SU-DHL-6 (cell line): ENCODE measurements around the gene ALDH4A1.

Experiments
- H2AFZ ChIP-seq: fragments of 200-600 bp; sonication (generic); 2 replicates; pipeline ENCODE4 v1.6.1; 2014; ENCODE audit warnings: low read depth, mild to moderate bottlenecking, moderate library complexity, mixed read lengths, antibody characterized with exemption, low read length; ENCODE audit not compliant: severe bottlenecking
- H3F3A ChIP-seq: fragments of 200-600 bp; shearing (Covaris generic); 2 replicates; pipeline ENCODE4 v1.6.0; 2016; ENCODE audit warnings: antibody characterized with exemption, mild to moderate bottlenecking; ENCODE audit not compliant: insufficient read depth
- H3K27ac ChIP-seq: fragments of 200-600 bp; sonication (generic); 2 replicates; pipeline ENCODE4 v1.5.1; 2016; ENCODE audit warnings: low read depth, mild to moderate bottlenecking, low read length, moderate library complexity, mixed read lengths
- H3K27me3 ChIP-seq: fragments of 200-600 bp; sonication (generic), shearing (Covaris generic); 2 replicates; pipeline ENCODE4 v1.6.0; 2014; ENCODE audit warnings: mild to moderate bottlenecking, low read length
- H3K36me3 ChIP-seq: fragments of 200-600 bp; sonication (generic); 2 replicates; pipeline ENCODE4 v1.6.1; 2014; ENCODE audit warnings: mild to moderate bottlenecking, low read length, mixed read lengths
- H3K4me2 ChIP-seq: fragments of 300-600, 200-600 bp; shearing (Covaris generic), sonication (generic); 2 replicates; pipeline ENCODE4 v1.6.0; 2014; ENCODE audit warnings: low read length, low read depth, mild to moderate bottlenecking; ENCODE audit not compliant: poor library complexity, severe bottlenecking
- H3K4me3 ChIP-seq: fragments of 200-600 bp; sonication (generic); 2 replicates; pipeline ENCODE4 v1.5.1; 2014; ENCODE audit warnings: antibody characterized with exemption, low read length, mild to moderate bottlenecking, mixed read lengths; ENCODE audit not compliant: insufficient read depth, poor library complexity, severe bottlenecking
- H3K79me2 ChIP-seq: fragments of 200-600 bp; sonication (generic); 2 replicates; pipeline ENCODE4 v1.6.1; 2014; ENCODE audit warnings: mild to moderate bottlenecking, low read length, moderate library complexity; ENCODE audit not compliant: insufficient read depth
- H3K9ac ChIP-seq: fragments of 200-600 bp; sonication (generic); 2 replicates; pipeline ENCODE4 v1.7.0; 2014; ENCODE audit warnings: mild to moderate bottlenecking, low read length
- H3K9me2 ChIP-seq: fragments of 200-600 bp; sonication (generic); replicated peaks from 2 replicates; pipeline ENCODE4 v1.6.1; 2014; ENCODE audit warnings: low read length; ENCODE audit not compliant: insufficient read depth
- H3K9me3 ChIP-seq: fragments of 200-600 bp; sonication (generic); 2 replicates; pipeline ENCODE4 v1.6.1; 2014; ENCODE audit warnings: low read length, mixed read lengths; ENCODE audit not compliant: insufficient read depth
- H4K20me1 ChIP-seq: fragments of 200-600 bp; sonication (generic); 2 replicates; pipeline ENCODE4 v1.6.1; 2014; ENCODE audit warnings: low read depth, mild to moderate bottlenecking, antibody characterized with exemption, low read length, moderate library complexity, mixed read lengths
- EZH2phosphoT487 ChIP-seq: fragments of 200-600 bp; sonication (generic), shearing (Covaris generic); conservative IDR thresholded peaks from 2 replicates; pipeline ENCODE4 v1.6.1; 2018; ENCODE audit warnings: mild to moderate bottlenecking, antibody characterized with exemption, low read length, moderate library complexity, mixed read lengths
- TF ChIP-seq, protein P1 (sequence below): fragments of 200-600 bp; sonication (generic); IDR thresholded peaks from one replicate; pipeline ENCODE4 v1.5.1; 2017; ENCODE audit warnings: antibody characterized with exemption, mild to moderate bottlenecking, low read length, moderate library complexity; ENCODE audit not compliant: insufficient read depth, poor library complexity, severe bottlenecking

ALDH4A1 gene

DNA sequence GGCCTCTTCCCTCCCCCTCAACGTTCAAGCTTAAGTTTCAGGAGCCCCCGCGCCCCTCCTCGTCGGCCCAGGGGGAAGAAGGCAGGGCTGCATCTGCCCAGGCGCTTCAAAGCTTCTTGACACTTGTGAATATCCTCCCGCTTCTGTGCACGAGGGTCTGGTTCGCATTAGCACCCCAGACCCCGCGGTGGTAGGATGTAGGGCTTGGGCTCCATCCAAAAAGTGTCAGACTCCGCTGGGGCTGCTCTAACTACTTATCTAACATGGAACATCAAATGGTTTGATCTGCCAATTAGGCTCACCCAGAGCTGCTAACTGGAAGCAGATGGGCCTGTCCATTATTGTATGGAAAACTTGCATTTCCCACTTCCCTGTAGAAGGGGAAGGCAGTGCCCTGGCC, 71.8 kb downstream of the ALDH4A1 start:
- Histone ChIP-seq H4K20me1 (no peaks in the 10 kb centered on the region), H3K79me2 (no peaks in the 10 kb centered on the region), H3K4me2 (no peak overlapping the region), H3K27me3 (no peaks in the 10 kb centered on the region), H3K9ac (no peak overlapping the region), H3K36me3 (no peaks in the 10 kb centered on the region), H3K27ac (no peak overlapping the region), H3K9me3 (no peaks in the 10 kb centered on the region), H3K9me2 (no peaks in the 10 kb centered on the region), H2AFZ (no peak overlapping the region), H3K4me3 (no peak overlapping the region), H3F3A (no peaks in the 10 kb centered on the region)
- TF ChIP-seq EZH2phosphoT487: no peak
- TF ChIP-seq, protein P1, sequence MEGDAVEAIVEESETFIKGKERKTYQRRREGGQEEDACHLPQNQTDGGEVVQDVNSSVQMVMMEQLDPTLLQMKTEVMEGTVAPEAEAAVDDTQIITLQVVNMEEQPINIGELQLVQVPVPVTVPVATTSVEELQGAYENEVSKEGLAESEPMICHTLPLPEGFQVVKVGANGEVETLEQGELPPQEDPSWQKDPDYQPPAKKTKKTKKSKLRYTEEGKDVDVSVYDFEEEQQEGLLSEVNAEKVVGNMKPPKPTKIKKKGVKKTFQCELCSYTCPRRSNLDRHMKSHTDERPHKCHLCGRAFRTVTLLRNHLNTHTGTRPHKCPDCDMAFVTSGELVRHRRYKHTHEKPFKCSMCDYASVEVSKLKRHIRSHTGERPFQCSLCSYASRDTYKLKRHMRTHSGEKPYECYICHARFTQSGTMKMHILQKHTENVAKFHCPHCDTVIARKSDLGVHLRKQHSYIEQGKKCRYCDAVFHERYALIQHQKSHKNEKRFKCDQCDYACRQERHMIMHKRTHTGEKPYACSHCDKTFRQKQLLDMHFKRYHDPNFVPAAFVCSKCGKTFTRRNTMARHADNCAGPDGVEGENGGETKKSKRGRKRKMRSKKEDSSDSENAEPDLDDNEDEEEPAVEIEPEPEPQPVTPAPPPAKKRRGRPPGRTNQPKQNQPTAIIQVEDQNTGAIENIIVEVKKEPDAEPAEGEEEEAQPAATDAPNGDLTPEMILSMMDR: no peak

DNA sequence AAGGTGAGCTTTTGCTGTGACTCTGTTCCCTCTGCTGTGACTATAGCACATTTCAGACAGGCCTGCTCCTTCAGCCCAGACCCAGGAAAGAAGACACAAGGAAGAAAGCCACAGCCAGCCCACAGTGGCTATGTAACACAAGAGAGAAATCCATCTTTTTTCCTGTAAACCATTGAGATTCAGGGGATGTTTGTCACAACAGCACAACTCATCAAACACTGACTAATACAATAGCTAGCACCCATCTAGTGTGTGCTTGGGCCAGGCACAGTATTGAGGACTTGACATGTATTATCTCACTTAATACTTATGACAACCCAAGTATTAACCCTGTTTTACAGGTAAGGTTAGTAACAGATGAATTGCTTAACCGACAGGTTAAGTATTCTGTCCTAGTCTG, 72.7 kb downstream of the ALDH4A1 start:
- Histone ChIP-seq H3K4me3 (no peak overlapping the region), H3K9ac (no peak overlapping the region), H3K27me3 (no peaks in the 10 kb centered on the region), H2AFZ (no peak overlapping the region), H3K9me3 (no peaks in the 10 kb centered on the region), H3K9me2 (no peaks in the 10 kb centered on the region), H3K36me3 (no peaks in the 10 kb centered on the region), H3K4me2 (no peak overlapping the region), H3K79me2 (no peaks in the 10 kb centered on the region), H4K20me1 (no peaks in the 10 kb centered on the region), H3F3A (no peaks in the 10 kb centered on the region), H3K27ac (no peak overlapping the region)
- TF ChIP-seq, protein P1: no peak
- TF ChIP-seq EZH2phosphoT487: no peak

DNA sequence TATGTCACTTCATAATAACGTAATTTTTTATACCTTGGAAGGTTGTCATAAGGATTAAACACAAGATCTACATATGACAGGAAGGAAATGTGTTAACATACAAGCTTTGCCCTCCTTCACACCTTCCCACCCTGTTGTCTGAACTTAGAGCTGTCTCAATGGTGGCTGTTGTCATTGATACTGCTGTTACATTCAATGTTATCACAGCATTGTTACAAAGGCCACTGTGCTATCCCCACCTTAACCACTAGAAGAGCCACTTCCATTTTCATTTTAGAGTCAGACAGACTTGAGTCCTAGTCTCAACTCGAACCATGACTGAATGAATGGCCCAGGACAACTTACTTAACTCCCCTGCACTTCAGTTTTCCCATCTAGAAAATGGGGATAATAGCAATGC, 74.1 kb downstream of the ALDH4A1 start:
- Histone ChIP-seq H2AFZ (no peak overlapping the region), H3F3A (no peaks in the 10 kb centered on the region), H3K36me3 (no peaks in the 10 kb centered on the region), H3K9me2 (no peaks in the 10 kb centered on the region), H3K9me3 (no peaks in the 10 kb centered on the region), H3K4me3 (no peak overlapping the region), H3K4me2 (no peak overlapping the region), H3K27ac (no peak overlapping the region), H3K9ac (no peak overlapping the region), H3K27me3 (no peaks in the 10 kb centered on the region), H3K79me2 (no peaks in the 10 kb centered on the region), H4K20me1 (no peaks in the 10 kb centered on the region)
- TF ChIP-seq EZH2phosphoT487: no peak
- TF ChIP-seq, protein P1: no peak

DNA sequence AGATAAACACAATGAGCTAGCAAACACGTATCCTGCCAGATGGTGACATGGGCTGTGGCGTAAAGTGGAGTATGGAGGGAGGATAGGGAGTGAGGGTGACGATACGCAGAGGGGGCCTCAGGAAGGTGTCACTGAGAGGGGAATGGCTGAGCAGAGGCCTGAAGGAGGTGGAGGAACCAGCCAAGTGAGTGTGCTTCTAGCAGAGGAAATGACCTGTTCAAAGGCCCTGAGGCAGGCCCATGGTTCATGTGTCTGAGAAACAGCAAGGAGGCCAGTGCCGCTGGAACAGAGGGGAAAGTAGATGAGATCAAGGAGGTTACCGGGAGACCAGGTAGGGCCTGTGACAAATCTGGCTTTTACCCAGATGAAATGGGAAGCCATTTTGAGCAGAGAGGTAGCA, 78.9 kb downstream of the ALDH4A1 start:
- Histone ChIP-seq H3K27me3 (no peaks in the 10 kb centered on the region), H3K4me3 (no peak overlapping the region), H3F3A (no peaks in the 10 kb centered on the region), H3K9me2 (no peaks in the 10 kb centered on the region), H3K9ac (no peak overlapping the region), H2AFZ (no peak overlapping the region), H3K27ac (no peak overlapping the region), H3K79me2 (no peaks in the 10 kb centered on the region), H3K4me2 (no peak overlapping the region), H3K9me3 (no peaks in the 10 kb centered on the region), H4K20me1 (no peaks in the 10 kb centered on the region), H3K36me3 (no peaks in the 10 kb centered on the region)
- TF ChIP-seq EZH2phosphoT487: no peak
- TF ChIP-seq, protein P1: no peak
